ENCODE measurements around the gene GPR107.
"Not testable (repeated sequence)": the region's sequence is repeated elsewhere in the genome, so short reads cannot be mapped to it uniquely, and the experiment has no call there.

The GPR107 gene

DNA sequence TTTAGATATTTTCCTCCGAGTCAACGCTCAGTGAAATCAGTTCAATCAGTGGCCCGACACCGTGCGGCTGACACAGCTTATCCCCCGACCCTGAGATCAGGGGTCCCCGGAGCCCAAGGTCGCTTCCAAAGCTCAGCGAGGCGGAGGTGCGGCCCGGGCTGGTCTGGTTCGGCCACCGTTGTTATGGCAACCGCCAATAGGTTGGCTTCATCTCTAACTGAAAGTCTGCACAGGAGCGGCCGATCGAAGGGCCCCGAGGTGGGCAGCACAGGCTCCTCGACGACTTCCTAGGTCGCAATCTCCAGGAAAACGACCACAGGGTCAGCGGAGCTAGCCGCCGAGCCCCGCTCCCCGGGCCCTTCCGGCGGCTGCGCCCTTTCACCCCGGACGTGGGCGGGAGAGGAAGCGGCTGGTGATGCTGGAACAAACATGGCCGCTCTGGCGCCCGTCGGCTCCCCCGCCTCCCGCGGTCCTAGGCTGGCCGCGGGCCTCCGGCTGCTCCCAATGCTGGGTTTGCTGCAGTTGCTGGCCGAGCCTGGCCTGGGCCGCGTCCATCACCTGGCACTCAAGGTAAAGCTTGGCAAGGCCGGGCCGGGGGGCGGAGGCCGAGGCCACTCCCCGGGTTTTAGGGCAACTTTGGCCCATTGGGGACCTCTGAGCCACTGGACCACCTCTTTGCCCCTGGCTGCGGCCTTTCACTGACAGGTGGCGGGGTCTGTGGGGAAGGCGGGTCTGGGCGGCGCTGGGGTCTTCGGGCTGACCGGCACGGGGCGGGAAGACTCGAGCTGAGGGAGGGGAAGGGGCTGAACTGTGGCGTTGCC is at the start of gene GPR107:
Gene GPR107, plus strand, starts transcription at position 403 of the 821 bp plus-strand sequence. Its CDS starts 27 bp downstream, at position 430.
- peak; percentile 79 for DNase-seq (ENCODE audit: low spot score)

DNA sequence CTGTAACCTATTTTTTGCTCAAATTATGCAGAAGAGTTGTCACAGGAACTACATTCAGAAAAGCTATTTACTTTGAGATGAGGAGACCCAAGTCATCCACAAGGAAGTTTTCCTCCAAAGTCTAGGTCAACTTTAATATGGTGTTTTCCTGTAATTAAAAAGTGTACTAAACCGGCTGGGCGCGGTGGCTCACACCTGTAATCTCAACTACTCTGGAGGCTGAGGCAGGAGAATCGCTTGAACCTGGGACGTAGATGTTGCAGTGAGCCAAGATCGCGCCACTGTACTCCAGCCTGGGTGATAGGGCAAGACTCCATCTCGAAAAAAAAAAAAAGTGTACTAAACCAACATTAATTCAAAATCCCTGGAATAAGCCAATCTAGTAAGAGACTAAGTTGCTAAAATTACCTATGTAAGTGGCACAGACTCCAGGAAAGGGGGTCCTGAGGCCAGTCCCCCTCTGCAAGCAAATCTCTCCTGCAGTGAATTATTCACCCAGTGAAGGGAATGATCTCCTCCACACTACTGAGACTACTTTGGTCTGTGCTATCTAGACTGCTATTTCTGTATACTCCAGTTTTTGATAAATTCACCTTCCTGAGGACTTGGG is 49.7 kb upstream of the GPR107 start:
- no peak for DNase-seq (ENCODE audit: low spot score)

DNA sequence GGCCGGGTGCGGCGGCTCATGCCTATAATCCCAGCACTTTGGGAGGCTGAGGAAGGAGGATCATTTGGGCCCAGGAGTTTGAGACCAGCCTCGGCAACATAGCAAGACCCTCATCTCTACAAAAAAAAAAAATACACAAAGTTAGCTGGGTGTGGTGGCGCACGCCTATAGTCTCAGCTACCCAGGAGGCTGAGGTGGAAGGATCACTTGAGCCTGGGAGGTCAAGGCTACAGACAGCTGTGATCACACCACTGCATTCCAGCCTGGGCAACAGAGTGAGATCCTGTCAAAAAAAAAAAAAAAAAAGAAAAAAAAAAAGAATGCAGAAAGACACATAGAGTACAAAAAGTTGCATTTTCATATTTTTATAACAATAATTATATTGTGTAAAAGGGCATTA is 46.8 kb upstream of the GPR107 start:
- DNase-seq (ENCODE audit: low spot score) = not testable (repeated sequence)

DNA sequence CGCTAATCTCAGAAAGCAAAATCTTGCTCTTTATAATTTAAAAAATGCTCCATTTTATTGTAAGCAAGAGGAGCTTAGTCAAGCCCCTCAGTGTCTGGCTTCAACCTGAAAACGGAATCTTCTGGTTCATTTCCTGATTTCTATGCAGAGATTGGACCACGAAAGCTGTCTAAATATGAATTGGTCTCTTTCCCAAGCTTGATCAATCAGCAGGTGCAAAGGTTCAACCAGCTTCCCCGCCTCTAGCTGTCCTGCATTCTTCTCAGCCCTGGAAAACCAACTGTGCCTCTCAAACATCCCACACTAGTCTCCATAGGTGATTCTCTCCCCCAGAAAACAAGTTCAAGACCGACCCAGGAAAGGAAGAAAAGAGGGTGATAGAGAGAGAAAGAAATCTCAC is 45.2 kb upstream of the GPR107 start:
- DNase-seq (ENCODE audit: low spot score) = no peak

DNA sequence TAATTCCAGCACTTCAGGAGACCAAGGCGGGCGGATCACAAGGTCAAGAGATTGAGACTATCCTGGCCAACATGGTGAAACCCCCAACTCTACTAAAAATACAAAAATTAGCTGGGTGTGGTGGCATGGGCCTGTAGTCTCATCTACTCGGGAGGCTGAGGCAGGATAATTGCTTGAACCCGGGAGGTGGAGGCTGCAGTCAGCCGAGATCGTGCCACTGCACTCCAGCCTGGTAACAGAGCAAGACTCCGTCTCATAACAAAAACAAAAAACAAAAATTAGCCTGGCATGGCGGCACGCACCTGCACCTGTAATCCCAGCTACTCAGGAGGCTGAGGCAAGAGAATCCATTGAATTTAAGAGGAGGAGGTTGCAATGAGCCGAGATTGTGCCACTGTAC is 44.2 kb upstream of the GPR107 start:
- DNase-seq (ENCODE audit: low spot score) = not testable (repeated sequence)

DNA sequence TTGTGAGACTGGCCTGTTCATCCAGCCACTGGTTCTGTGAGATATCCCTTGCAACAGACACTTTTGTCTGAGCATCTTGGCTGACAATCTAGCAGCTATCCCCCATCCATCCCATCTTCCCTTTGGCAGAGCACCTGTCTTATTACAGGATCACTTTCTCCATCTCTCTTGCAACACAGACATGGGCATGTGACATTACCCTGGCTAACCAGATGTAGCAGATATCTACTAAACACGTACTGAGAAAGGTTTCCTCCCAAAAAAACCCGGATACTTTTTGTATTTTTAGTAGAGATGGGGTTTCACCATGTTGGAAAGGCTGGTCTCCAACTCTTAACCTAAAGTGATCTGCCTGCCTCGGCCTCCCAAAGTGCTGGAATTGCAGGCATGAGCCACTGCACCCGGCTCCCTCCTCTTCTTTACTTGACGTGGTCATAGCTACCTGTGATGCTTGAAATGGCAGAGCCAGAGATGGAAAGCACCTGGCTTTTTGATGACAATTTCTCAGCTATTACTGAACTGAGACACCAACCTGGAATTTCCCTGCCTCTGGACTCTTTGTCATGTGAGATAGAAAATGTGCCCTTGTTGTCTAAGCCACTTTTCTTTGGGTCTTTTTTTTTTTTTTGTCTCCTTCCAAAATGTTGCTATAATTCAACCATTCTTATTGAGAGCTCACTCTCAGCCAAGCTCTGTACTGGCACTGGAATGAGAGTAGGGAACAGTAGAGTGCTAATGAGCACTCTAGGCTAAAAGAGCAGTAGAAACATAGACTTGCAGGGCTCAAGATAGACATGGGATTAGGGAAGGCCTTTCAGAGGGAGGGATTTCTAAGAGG is 43.3 kb upstream of the GPR107 start:
- peak; percentile 48 for DNase-seq (ENCODE audit: low spot score)

DNA sequence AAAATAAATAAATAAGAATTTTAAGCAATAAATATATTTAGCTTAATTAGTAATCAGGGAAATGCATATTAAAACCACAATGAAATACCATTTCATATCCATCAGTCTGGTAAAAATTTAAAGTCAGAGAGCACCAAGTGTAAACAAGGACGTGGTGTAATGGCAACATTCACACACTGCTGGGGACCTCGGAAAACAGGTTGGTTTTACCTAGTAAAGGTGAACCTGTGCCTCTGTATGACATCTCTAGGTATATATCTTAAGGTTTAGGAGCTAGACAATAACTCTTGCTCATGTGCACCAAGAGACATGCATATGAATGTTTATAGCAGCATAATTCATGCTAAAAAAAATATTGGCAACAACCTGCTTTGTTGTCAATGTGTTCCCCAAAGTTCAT is 40.4 kb upstream of the GPR107 start:
- DNase-seq (ENCODE audit: low spot score) = no peak

DNA sequence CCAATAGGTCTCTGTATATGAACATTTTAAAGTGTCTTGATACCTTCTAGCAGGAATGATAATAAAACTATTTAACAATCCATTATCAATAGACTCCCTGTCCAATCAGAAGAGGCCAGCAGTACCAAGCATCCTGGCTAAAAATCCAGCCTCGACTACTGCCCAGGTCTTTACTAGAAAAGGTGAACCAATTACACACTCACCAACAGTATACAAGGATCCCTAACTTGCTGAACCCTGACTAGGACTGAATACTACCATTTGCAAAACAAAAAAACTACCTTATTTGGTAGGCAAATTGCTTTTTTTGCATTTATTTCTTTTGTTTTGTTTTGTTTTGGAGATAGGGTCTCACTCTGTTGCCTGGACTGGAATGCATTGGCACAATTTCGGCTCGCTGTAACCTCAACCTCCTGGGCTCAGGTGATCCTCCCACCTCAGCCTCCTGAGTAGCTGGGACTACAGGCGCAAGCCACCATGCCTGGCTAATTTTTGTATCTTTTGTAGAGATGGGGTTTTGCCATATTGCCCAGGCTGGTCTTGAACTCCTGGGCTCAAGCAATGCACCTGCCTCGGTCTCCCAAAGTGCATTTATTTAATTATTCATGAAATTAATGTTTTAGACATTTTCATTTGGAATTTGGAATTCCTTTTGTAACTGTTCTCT is 38.2 kb upstream of the GPR107 start:
- DNase-seq (ENCODE audit: low spot score) = no peak

DNA sequence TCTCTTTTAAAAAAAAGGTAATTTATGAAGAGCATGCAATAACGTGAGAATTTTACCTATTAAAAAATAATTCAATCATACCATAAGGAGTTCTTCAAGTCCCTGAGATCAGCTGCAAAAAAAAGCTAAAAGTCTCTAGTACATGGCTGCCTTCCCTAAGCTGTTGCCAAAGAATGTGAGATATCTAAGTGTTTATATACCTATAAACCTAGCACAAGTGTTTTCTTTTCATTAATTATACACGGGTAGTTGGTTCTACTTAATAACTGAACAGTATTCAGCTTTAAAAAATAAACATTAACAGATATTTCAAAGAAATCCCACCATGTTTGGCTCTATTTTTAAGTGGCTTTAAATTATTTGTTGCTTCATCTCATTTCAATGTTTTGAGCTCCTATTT is 36.6 kb upstream of the GPR107 start:
- DNase-seq (ENCODE audit: low spot score) = no peak

DNA sequence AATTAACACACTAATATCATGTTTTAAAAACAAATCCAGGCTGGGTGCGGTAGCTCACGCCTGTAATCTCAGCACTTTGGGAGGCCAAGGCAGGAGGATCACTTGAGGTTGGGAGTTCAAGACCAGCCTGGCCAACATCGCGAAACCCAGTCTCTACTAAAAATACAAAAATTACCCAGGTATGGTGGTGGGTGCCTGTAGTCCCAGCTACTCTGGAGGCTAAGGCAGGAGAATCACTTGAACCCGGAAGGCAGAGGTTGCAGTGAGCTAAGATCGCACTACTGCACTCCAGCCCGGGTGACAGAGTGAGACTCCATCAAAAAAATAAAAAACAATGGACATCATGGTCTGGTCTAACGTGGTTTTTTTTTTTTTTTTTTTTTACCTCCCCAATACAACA is 36.2 kb upstream of the GPR107 start:
- not testable (repeated sequence) for DNase-seq (ENCODE audit: low spot score)

DNA sequence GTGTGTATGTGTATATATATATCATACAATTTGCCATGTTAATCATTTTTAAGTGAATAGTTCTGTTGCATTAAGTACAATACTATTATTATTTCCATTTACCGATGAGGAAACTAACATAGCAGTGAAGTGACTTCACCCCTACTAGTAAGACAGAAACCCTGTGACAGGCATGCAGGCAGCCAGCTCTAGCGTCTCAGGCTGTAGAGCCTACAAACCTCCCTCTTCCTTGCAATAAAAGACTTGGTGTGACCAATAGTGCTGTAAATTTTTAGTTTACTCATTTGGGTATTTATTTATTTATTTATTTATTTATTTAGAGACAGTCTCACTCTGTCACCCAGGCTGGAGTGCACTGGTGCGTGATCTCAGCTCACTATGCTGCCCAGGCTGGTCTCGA is 35.4 kb upstream of the GPR107 start:
- no peak for DNase-seq (ENCODE audit: low spot score)

DNA sequence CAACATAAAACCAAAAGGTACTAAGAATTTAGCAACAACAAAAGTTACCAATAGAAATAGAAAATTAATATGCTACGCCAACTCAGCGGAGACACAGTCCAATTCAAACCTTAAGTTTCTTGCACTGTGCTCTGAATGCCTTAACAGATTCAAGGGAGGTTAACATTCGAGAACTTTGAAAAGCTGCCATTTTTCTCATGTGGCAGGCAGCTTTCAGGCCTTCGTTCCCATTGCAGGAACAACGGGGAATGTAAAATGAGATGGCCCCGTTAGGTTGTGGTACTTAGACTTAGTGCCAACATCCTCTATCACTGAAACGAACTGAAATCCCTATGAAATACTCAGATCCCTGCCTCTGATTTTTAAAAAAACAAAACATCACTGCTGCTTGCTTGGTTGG is 33.1 kb upstream of the GPR107 start:
- DNase-seq (ENCODE audit: low spot score) = no peak

DNA sequence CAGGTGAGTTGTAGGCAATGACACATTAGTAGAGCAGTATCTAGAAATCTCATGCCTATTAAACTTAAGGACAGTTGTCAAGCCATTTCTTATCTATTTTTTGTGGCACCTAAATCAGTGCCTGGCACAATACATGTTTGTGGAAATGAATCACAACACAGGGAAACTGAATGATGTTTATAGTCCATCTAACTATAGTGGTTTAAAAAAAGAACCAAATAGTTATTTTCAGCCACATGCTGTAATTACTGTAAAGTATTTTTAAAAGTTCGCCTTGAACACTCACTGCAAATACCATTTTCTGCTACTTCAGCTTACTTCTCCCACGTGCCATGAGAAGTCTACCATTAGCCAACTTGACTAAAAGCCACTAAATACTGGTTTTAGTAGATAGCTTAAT is 32.6 kb upstream of the GPR107 start:
- no peak for DNase-seq (ENCODE audit: low spot score)

DNA sequence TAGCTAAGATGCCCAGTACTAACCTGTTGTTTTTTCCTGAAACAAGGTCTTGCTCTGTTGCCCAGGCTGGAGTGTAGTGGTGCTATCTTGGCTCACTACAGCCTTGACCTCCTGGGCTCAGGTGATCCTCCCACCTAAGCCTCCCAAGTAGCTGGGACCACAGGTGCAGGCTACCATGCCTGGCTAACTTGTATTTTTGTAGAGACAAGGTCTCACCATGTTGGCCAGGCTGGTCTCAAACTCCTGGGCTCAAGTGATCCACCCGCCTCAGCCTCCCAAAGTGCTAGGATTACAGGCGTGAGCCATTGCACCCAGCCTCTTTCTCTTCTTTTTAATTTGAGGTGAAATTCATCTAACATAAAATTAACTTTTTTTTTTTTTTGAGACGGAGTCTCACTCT is 31.9 kb upstream of the GPR107 start:
- not testable (repeated sequence) for DNase-seq (ENCODE audit: low spot score)

DNA sequence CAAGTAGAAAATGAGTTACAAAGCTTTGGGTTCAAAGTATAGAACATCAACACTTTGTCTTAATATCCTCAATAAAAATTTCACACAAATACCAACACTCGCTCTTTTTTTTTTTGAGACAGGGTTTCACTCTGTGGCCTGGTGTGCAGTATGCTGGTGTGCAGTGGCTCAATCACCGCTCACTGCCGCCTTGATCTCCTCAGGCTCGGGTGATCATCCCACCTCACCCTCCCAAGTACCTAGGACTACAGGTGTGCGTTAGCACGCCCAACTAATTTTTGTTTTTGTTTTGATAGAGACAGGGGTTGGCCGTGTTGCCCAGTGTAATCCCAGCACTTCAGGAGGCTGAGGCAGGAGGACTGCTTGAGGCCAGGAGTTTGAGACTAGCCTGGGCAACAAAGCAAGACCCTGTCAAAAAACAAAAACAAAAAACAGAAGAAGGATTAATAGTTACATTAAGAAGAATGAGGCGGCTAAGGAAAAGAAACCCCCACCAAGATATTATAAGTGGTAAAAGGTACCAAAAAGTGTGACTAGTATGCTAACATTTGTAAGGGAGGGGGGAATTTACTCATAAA is 31.1 kb upstream of the GPR107 start:
- DNase-seq (ENCODE audit: low spot score) = no peak

DNA sequence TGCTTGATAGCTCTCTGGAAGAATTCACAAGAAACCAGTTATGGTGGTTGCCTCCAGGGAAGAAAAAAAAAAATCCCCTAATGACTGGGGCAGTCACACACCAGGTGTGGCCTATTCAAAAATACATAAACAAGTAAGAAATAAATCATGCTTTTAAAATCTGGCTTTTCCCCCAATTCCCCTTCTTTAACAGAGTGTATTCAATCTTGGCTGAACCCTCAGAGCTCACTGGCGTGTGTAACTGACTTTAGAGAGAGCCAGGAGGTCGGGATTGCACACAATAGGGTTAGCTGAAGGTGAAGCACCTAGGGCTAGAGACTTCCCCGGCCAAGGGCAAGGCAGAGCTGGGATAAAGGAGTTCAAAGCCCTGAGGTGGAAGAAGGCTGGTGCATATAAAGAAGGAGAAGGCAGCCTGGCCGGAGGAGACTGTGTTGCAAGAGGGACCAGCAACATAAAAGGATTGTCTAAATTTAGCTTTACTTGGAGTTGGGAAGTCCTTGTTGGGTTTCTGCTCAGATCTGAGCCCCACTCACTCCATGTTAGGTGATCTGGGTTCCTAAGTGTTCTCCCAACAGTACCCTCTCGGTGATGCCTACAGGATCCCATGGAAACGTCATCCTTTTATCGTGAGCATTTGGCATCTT is 30.4 kb upstream of the GPR107 start:
- DNase-seq (ENCODE audit: low spot score) = peak; percentile 58

DNA sequence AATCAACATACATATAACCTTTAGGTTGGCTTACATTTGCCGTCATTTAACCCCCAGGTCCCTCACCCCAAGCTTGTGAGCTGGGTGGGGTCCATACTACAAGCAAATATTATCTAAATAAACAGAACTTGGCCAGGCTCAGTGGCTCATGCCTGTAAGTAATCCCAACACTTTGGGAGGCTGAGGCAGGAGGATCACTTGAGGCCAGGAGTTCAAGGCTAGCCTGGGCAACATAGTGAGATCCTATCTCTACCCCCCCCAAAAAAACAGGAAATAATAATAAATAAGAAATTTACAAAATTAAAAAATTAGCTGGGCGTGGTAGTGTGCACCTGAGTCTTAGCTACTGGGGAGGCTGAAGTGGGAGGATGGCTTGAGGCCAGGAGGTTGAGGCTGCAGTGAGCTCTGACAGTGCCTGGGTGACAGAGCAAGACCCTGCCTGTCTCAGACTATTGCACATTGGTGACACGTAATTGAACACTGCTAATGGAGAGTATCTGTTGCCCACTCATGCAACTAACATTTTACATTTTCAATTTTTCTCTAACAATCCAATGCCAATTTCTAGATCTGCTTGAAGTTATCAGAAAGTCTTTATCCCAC is 29.6 kb upstream of the GPR107 start:
- DNase-seq (ENCODE audit: low spot score) = no peak

DNA sequence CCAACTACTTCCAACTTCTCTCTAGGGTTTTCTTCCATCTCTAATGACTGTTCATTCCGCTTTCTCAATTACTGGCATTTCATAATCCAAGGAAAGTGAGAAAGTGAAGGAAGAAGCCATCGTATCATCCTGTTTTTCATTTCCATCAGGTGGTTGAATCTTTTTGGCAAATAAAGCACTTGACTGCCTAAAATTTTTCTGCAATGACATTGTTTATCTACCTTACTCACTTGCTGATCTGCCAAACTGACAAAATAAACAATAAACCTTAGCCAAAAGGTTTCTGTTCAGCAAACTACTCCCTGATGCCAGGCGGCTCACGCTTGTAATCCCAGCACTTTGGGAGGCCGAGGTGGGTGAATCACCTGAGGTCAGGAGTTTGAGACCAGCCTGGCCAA is 29.1 kb upstream of the GPR107 start:
- no peak for DNase-seq (ENCODE audit: low spot score)

DNA sequence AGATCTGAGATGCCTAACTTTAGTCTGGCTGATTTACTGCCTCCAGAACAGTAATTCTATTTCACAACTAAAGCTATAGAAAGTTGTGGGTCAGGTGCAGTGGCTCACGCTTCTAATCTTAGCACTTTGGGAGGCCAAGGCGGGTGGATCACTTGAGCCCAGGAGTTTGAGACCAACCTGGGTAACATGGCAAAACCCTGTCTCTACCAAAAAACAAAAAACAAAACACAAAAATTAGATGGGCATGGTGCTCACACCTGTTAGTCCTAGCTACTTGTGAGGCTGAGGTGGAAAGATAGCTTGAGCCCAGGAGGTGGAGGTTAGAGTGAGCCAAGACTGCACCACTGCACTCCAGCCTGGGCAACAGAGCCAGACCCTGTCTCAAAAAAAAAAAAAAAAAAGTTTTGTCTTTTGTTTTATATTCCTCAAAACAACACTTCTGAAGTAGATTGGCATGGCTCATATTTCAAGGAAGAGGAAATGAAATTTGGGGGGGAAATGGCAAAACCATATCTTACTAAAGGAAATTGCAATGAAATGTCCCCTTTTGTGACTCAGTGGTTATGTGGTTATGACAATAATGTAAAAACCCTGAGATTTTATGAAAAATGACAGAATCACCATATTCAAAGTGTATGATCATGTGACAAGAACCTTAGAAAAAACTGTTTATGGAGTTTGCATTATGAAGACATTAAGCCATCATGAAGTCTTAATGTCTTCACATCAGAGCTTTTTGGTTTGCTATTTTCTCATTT is 26.9 kb upstream of the GPR107 start:
- DNase-seq (ENCODE audit: low spot score) = no peak
